Cardiac fibroblast (primary cell): Measurements from ENCODE around the gene BYSL.

ENCODE experiments used
- DNase-seq, 2 donors: peaks; one replicate each; pipeline versions ENCODE4 v3.0.0 to v3.0.0-alpha.2; 2010; ENCODE audit warnings: low read depth in 2 of 2
- H3K4me3 ChIP-seq, 2 donors: replicated peaks in 1 of 2; 1 replicate in 1 of 2; 2 replicates in 1 of 2; pipeline ENCODE4 v1.5.1; 2011; ENCODE audit warnings: low read depth in 2 of 2, low read length in 2 of 2, mild to moderate bottlenecking in 2 of 2, moderate library complexity in 1 of 2
- CTCF ChIP-seq: IDR thresholded peaks from one replicate; pipeline ENCODE4 v1.5.1; 2011; ENCODE audit warnings: low read depth, mild to moderate bottlenecking, low read length, inconsistent platforms

The BYSL gene

GRCh38 chr6:41937472-41937860, 16.2 kb downstream of the BYSL start:
- H3K4me3 ChIP-seq, result no peak overlapping the region
- DNase-seq, result no peak
- no peak for TF ChIP-seq CTCF

GRCh38 chr6:41937861-41938574, 16.7 kb downstream of the BYSL start:
- TF ChIP-seq CTCF, result no peak
- peak; percentile 35 to 83 for DNase-seq
- no peak overlapping the region for H3K4me3 ChIP-seq

- no peak for DNase-seq
- TF ChIP-seq CTCF, result no peak
- H3K4me3 ChIP-seq, result peak overlapping the region; percentile 97 to 98
These were observed 17.4 kb downstream of the BYSL start for GRCh38 chr6:41938590-41939175.

GRCh38 chr6:41939176-41939847, 18.0 kb downstream of the BYSL start:
- TF ChIP-seq CTCF, result no peak
- peak overlapping the region; percentile 97 to 98 for H3K4me3 ChIP-seq
- peak; percentile 45 to 89 for DNase-seq

- H3K4me3 ChIP-seq, result peak overlapping the region; percentile 97 to 98
- peak; percentile 53 to 83 for DNase-seq
- TF ChIP-seq CTCF, result no peak
These were observed 18.8 kb downstream of the BYSL start for GRCh38 chr6:41939848-41940758.

GRCh38 chr6:41940759-41941279, 19.5 kb downstream of the BYSL start:
- DNase-seq, result peak; percentile 37 to 45
- peak overlapping the region; percentile 97 to 98 for H3K4me3 ChIP-seq
- TF ChIP-seq CTCF, result no peak
